Ovary (tissue), 9 donors: ENCODE data around the gene DPYSL5. TPM values are rescaled to one million over a fixed set of nuclear protein-coding genes. Genes with fewer than 3 reads are reported as not detected.

Experiments used
- DNase-seq, 5 donors: peaks; one replicate each; pipeline ENCODE4 v3.0.0-alpha.2; 2019 to 2020
- H3K27ac ChIP-seq, 2 donors: fragments of 200-600 bp; one replicate each; pipeline versions ENCODE4 v1.5.1 to v1.8.0; 2019 to 2022
- H3K27me3 ChIP-seq: fragments of 200-600 bp; one replicate; pipeline ENCODE4 v1.8.0; 2022
- H3K36me3 ChIP-seq: fragments of 200-600 bp; sonication (generic); one replicate; pipeline ENCODE4 v1.5.1; 2019
- H3K4me1 ChIP-seq: one replicate; pipeline ENCODE4 v1.8.1; 2013; ENCODE audit warnings: mild to moderate bottlenecking, moderate library complexity; ENCODE audit not compliant: insufficient read depth
- H3K4me3 ChIP-seq: fragments of 200-600 bp; sonication (generic); one replicate; pipeline ENCODE4 v1.5.1; 2017
- H3K9me3 ChIP-seq, 2 donors: fragments of 200-600 bp in 1 of 2; sonication (generic) in 1 of 2; one replicate each; pipeline versions ENCODE4 v1.5.1 to v1.8.1; 2013 to 2019; ENCODE audit warnings: mild to moderate bottlenecking in 1 of 2, moderate library complexity in 1 of 2
- CTCF ChIP-seq, 3 donors: fragments of 450-650 bp in 2 of 3; fragments of 200-600 bp in 1 of 3; IDR thresholded peaks; one replicate each; pipeline versions ENCODE4 v1.5.1 to v1.8.0; 2016 to 2022; ENCODE audit warnings: antibody characterized with exemption in 3 of 3, mild to moderate bottlenecking in 1 of 3
- EP300 ChIP-seq: sonication (generic); formaldehyde crosslinking; IDR thresholded peaks from one replicate; pipeline ENCODE4 v1.6.1; 2017; ENCODE audit warnings: antibody characterized with exemption
- POLR2A ChIP-seq: fragments of 450-650 bp; IDR thresholded peaks from one replicate; pipeline ENCODE4 v1.6.1; 2017; ENCODE audit warnings: antibody characterized with exemption, mild to moderate bottlenecking, moderate library complexity
- WGBS, 3 donors: extraction: QIAGEN DNeasy Blood & Tissue Kit in 1 of 3; methylation state at CpG; one replicate each; pipeline versions ENCODE4 v1.1.5 to v1.1.7; 2013 to 2017; 5-methylcytosine and 5-hydroxymethylcytosine counted together
- intact Hi-C, 4 donors: fragments of 100-400 bp; cut with DNase I; formaldehyde crosslinking; loops; one replicate each; pipeline versions ENCODE4 v1.11.0 to v1.15.1; 2022 to 2023
- polyA plus RNA-seq, 2 donors: library from polyadenylated mRNA; stranded (reverse); fragments of 200-250 nt in 1 of 2; fragments of 350-450 nt in 1 of 2; fragmentation: Illumina TruSeq in 1 of 2; extraction: RNeasy Lipid Tissue Mini Kit (QIAGEN cat#74804) in 1 of 2; gene quantifications; one replicate each; pipeline ENCODE4 v1.2.3, GENCODE V29; 2013 to 2014
- total RNA-seq, 7 donors: library from RNA; depleted of rRNA in 2 of 7; stranded (reverse); fragments of >200 nt in 2 of 7; fragmentation: NEBNext Ultra II Directional in 3 of 7; extraction: Animal tissue kit (Norgen Biotek cat#: 25700) in 3 of 7; gene quantifications; one replicate each; pipeline versions ENCODE4 v1.1.0 to v1.2.4, GENCODE V29; 2016 to 2023
- donor health status: DM: no; HTN: no; CAD: no; lungs with moderate emphysema.
- donor health status: DM: no; HTN: no; CAD: no.
- donor health status: Bipolar disorder and iron deficiency.
- donor health status: DM: yes; HTN: yes; CAD: no.
- donor health status: DM: no; HTN: no; CAD: no.
- donor health status: DM: yes; HTN: yes; CAD: no.

The DPYSL5 gene
- total and polyA plus RNA-seq, 9 donors = 0.05 to 0.78 (median 0.17) TPM; not detected in 3

GRCh38 chr2:26860211-26860850 lies 12.4 kb downstream of the DPYSL5 start:
- no peak overlapping the region for H3K27ac ChIP-seq
- WGBS, 3 donors = 64 to 72% (median 67%) methylated on average over 3 of the region's 3 CpGs
- intact Hi-C loops = no loop called here
- H3K27me3 ChIP-seq = no peaks in the 10 kb centered on the region
- no peaks in the 10 kb centered on the region for H3K9me3 ChIP-seq
- H3K36me3 ChIP-seq = no peaks in the 10 kb centered on the region
- TF ChIP-seq EP300 (no peak), POLR2A (no peak)
- no peak for DNase-seq
- H3K4me1 ChIP-seq = no peaks in the 10 kb centered on the region
- H3K4me3 ChIP-seq = no peak overlapping the region

GRCh38 chr2:26861610-26862224 lies 13.8 kb downstream of the DPYSL5 start:
- WGBS, 3 donors = 51 to 58% (median 52%) methylated on average over 2 of the region's 2 CpGs
- no peaks in the 10 kb centered on the region for H3K9me3 ChIP-seq
- TF ChIP-seq CTCF (IDR thresholded peaks at IDR 0.05) = no peak
- no peak for TF ChIP-seq POLR2A
- no peak for TF ChIP-seq EP300

GRCh38 chr2:26864226-26864625 lies 16.3 kb downstream of the DPYSL5 start:
- Histone ChIP-seq H3K4me1 (no peaks in the 10 kb centered on the region), H3K27ac (no peak overlapping the region), H3K36me3 (no peaks in the 10 kb centered on the region), H3K4me3 (no peak overlapping the region), H3K9me3 (no peaks in the 10 kb centered on the region), H3K27me3 (no peaks in the 10 kb centered on the region)
- WGBS, 3 donors = 85 to 95% (median 86%) methylated on average over 2 of the region's 2 CpGs
- TF ChIP-seq EP300 = no peak
- TF ChIP-seq POLR2A = no peak
- TF ChIP-seq CTCF (IDR thresholded peaks at IDR 0.05) = no peak
- intact Hi-C loops = no loop called here
- DNase-seq = no peak

More at GRCh38 chr2:26861610-26862224, 13.8 kb downstream of the DPYSL5 start:
- no peak for DNase-seq
- no peak overlapping the region for H3K4me3 ChIP-seq
- no peaks in the 10 kb centered on the region for H3K27me3 ChIP-seq
- H3K4me1 ChIP-seq = no peaks in the 10 kb centered on the region
- no peak overlapping the region for H3K27ac ChIP-seq
- intact Hi-C loops = no loop called here
- no peaks in the 10 kb centered on the region for H3K36me3 ChIP-seq

GRCh38 chr2:26864646-26865045 lies 16.7 kb downstream of the DPYSL5 start:
- whole genome bisulfite sequencing, 3 donors = 78 to 89% (median 82%) methylated on average over 7 of the region's 7 CpGs
- TF ChIP-seq CTCF (IDR thresholded peaks at IDR 0.05) = no peak
- TF ChIP-seq EP300 = no peak
- no peak for TF ChIP-seq POLR2A
- intact Hi-C loops = no loop called here

GRCh38 chr2:26870585-26871095 lies 22.7 kb downstream of the DPYSL5 start:
- H3K9me3 ChIP-seq = no peaks in the 10 kb centered on the region
- no peaks in the 10 kb centered on the region for H3K36me3 ChIP-seq
- no peak for DNase-seq
- no peak overlapping the region for H3K4me3 ChIP-seq
- TF ChIP-seq EP300 (no peak), POLR2A (no peak), CTCF (IDR thresholded peaks at IDR 0.05) (no peak)
- no peak overlapping the region for H3K27ac ChIP-seq
- no peaks in the 10 kb centered on the region for H3K27me3 ChIP-seq
- WGBS, 3 donors = 89 to 95% (median 95%) methylated on average over 4 of the region's 4 CpGs
- intact Hi-C loops = no loop called here
- H3K4me1 ChIP-seq = no peaks in the 10 kb centered on the region

More at GRCh38 chr2:26864646-26865045, 16.7 kb downstream of the DPYSL5 start:
- Histone ChIP-seq H3K36me3 (no peaks in the 10 kb centered on the region), H3K4me1 (no peaks in the 10 kb centered on the region), H3K4me3 (no peak overlapping the region), H3K9me3 (no peaks in the 10 kb centered on the region), H3K27ac (no peak overlapping the region), H3K27me3 (no peaks in the 10 kb centered on the region)
- no peak for DNase-seq
